ENCODE results near the gene GNAI2.

GNAI2 gene

GRCh38 chr3:50202353-50203112, 33.5 kb upstream of the GNAI2 start:
- TF ChIP-seq, protein P1, sequence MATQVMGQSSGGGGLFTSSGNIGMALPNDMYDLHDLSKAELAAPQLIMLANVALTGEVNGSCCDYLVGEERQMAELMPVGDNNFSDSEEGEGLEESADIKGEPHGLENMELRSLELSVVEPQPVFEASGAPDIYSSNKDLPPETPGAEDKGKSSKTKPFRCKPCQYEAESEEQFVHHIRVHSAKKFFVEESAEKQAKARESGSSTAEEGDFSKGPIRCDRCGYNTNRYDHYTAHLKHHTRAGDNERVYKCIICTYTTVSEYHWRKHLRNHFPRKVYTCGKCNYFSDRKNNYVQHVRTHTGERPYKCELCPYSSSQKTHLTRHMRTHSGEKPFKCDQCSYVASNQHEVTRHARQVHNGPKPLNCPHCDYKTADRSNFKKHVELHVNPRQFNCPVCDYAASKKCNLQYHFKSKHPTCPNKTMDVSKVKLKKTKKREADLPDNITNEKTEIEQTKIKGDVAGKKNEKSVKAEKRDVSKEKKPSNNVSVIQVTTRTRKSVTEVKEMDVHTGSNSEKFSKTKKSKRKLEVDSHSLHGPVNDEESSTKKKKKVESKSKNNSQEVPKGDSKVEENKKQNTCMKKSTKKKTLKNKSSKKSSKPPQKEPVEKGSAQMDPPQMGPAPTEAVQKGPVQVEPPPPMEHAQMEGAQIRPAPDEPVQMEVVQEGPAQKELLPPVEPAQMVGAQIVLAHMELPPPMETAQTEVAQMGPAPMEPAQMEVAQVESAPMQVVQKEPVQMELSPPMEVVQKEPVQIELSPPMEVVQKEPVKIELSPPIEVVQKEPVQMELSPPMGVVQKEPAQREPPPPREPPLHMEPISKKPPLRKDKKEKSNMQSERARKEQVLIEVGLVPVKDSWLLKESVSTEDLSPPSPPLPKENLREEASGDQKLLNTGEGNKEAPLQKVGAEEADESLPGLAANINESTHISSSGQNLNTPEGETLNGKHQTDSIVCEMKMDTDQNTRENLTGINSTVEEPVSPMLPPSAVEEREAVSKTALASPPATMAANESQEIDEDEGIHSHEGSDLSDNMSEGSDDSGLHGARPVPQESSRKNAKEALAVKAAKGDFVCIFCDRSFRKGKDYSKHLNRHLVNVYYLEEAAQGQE (IDR thresholded peaks at IDR 0.05; ENCODE audit: insufficient read depth in 1 of 2, low read depth in 2 of 2, low read length in 2 of 2) = no peak
- no peak for TF ChIP-seq SIN3A (IDR thresholded peaks at IDR 0.05; ENCODE audit: borderline replicate concordance, insufficient read depth, low read length)
- TF ChIP-seq POLR2AphosphoS5 (IDR thresholded peaks at IDR 0.05; ENCODE audit: low read depth, low read length) = no peak

DNA sequence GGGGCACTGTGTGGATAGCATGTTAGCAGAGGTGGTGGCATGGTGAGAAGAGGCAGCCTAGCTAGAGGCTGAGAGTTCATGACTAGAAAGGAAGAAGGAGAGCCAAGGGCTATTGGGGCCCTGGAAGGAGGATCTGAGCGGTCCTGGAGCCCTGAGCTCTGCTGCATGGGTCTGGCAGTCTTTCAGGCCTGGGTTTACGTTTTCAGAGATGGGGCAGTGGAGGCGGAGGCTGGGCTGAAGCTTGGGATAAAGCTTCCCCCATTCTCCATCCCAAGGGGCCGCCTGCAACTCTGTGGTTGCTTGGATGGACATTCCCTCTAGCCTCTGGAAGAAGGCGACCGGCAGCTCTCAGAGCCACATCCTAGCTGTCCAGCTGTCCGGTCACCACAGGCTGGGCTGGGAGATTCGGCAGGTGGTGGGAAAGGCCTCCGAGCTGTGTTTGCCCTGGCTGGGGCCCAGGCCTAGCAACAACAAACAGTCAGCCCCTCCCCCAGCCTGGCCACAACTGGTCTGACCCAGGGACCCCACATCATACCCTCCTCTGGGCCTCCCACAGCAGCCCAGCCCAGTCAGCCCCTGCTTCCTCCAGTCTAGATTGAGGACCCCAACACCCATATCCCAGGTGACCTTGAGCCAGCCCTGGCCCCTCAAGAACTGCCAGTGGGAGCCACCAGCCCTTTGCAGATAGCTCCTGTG, 32.7 kb upstream of the GNAI2 start:
- TF ChIP-seq, protein P1 (IDR thresholded peaks at IDR 0.05; ENCODE audit: insufficient read depth in 1 of 2, low read depth in 2 of 2, low read length in 2 of 2) = no peak
- no peak for TF ChIP-seq POLR2AphosphoS5 (IDR thresholded peaks at IDR 0.05; ENCODE audit: low read depth, low read length)
- TF ChIP-seq SIN3A (IDR thresholded peaks at IDR 0.05; ENCODE audit: borderline replicate concordance, insufficient read depth, low read length) = no peak
- no peak for TF ChIP-seq TAF1 (IDR thresholded peaks at IDR 0.05; ENCODE audit: borderline replicate concordance, insufficient read depth, low read length)
- no peak for TF ChIP-seq FOXP2 (optimal IDR thresholded peaks at IDR 0.05; ENCODE audit: borderline replicate concordance, extremely low read depth, extremely low read length, insufficient read depth)

GRCh38 chr3:50203809-50204803, 31.9 kb upstream of the GNAI2 start:
- TF ChIP-seq SIN3A (IDR thresholded peaks at IDR 0.05; ENCODE audit: borderline replicate concordance, insufficient read depth, low read length) = no peak
- TF ChIP-seq, protein P1 (IDR thresholded peaks at IDR 0.05; ENCODE audit: insufficient read depth in 1 of 2, low read depth in 2 of 2, low read length in 2 of 2) = no peak
- no peak for TF ChIP-seq FOXP2 (optimal IDR thresholded peaks at IDR 0.05; ENCODE audit: borderline replicate concordance, extremely low read depth, extremely low read length, insufficient read depth)
- TF ChIP-seq TAF1 (IDR thresholded peaks at IDR 0.05; ENCODE audit: borderline replicate concordance, insufficient read depth, low read length) = no peak
- no peak for TF ChIP-seq POLR2AphosphoS5 (IDR thresholded peaks at IDR 0.05; ENCODE audit: low read depth, low read length)

DNA sequence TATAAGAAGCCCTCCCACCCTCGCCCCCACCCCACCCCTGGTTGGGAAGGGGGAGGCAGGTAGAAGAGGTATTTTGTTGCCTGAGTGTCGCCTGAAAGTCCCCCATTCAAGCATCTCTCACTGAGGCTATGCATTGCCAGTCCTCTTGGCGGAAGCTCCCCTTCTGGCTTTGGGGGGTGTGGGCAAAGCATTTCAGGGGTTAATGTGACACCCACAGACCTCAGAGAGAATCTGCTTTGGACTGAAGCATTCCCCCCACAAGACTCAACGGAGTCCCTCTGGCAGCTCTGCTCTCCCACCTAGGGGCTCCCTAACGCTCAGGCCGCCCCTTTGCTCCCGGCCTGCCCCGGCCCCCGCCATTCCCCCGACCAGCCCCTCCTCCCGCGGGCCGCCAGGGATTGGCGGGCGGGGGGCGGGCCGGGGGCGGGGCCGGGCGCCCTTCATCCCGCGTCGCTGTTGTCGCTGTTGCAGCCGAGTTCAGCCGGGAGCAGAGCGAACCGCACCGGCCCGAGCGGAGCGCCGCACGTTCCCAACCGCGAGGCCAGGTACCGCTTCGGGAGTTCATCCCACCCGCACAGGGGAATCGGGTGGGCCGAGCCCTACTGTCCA, 31.1 kb upstream of the GNAI2 start, which contains the start of gene SLC38A3:
SLC38A3 (plus strand) TSS at position 468 of the 609 bp plus-strand sequence. CDS start 8,929 bp downstream, outside the sequence.
- TF ChIP-seq, protein P1 (IDR thresholded peaks at IDR 0.05; ENCODE audit: insufficient read depth in 1 of 2, low read depth in 2 of 2, low read length in 2 of 2) = no peak
- TF ChIP-seq FOXP2 (optimal IDR thresholded peaks at IDR 0.05; ENCODE audit: borderline replicate concordance, extremely low read depth, extremely low read length, insufficient read depth) = no peak
- no peak for TF ChIP-seq TAF1 (IDR thresholded peaks at IDR 0.05; ENCODE audit: borderline replicate concordance, insufficient read depth, low read length)
- no peak for TF ChIP-seq SIN3A (IDR thresholded peaks at IDR 0.05; ENCODE audit: borderline replicate concordance, insufficient read depth, low read length)
- TF ChIP-seq POLR2AphosphoS5 (IDR thresholded peaks at IDR 0.05; ENCODE audit: low read depth, low read length) = no peak

All from PFSK-1 (cell line).